Measurements from ENCODE around the gene PLXNA2. TPM values are rescaled to one million over a fixed set of nuclear protein-coding genes. Genes with fewer than 3 reads are reported as not detected.

Gene PLXNA2
- total RNA-seq, 2 donors from 2014 or later: 7.3 to 8.9 TPM

DNA sequence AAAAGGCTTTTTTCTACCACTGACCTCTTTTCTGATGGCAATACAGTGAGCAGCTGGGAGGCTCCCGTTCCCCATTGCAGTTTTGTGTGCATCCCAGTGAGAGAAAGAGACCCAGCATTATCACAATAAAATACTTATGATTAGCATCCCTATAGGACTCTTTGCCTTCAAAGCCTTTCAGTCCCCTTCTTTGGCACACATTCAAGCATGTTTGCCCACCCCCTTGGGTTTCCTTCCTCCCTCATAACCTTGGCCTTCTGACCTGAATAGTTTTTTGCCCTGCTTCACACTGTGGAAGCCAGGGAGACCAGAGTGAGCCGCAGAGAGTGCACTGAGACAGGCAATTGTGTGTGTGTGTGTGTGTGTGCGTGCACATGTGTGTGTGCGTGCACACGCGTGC is 13.2 kb upstream of the PLXNA2 start:
- Histone ChIP-seq H3K36me3 (no peaks in the 10 kb centered on the region), H3K9me3 (no peaks in the 10 kb centered on the region), H3K4me3 (no peak overlapping the region), H3K4me1 (replicated peaks) (no peaks in the 10 kb centered on the region), H3K27me3 (replicated peaks; ENCODE audit: insufficient read depth) (no peaks in the 10 kb centered on the region), H3K27ac (no peak overlapping the region)
- intact Hi-C loops (cut with DNase I): no loop called here
- 76% methylated on average over 6 of the region's 6 CpGs for WGBS
- no peak for DNase-seq (ENCODE audit: low spot score)
- TF ChIP-seq POLR2AphosphoS5 (IDR thresholded peaks at IDR 0.05) (no peak), POLR2A (IDR thresholded peaks at IDR 0.05) (no peak)
- TF ChIP-seq, protein P1, sequence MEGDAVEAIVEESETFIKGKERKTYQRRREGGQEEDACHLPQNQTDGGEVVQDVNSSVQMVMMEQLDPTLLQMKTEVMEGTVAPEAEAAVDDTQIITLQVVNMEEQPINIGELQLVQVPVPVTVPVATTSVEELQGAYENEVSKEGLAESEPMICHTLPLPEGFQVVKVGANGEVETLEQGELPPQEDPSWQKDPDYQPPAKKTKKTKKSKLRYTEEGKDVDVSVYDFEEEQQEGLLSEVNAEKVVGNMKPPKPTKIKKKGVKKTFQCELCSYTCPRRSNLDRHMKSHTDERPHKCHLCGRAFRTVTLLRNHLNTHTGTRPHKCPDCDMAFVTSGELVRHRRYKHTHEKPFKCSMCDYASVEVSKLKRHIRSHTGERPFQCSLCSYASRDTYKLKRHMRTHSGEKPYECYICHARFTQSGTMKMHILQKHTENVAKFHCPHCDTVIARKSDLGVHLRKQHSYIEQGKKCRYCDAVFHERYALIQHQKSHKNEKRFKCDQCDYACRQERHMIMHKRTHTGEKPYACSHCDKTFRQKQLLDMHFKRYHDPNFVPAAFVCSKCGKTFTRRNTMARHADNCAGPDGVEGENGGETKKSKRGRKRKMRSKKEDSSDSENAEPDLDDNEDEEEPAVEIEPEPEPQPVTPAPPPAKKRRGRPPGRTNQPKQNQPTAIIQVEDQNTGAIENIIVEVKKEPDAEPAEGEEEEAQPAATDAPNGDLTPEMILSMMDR (IDR thresholded peaks at IDR 0.05): no peak

DNA sequence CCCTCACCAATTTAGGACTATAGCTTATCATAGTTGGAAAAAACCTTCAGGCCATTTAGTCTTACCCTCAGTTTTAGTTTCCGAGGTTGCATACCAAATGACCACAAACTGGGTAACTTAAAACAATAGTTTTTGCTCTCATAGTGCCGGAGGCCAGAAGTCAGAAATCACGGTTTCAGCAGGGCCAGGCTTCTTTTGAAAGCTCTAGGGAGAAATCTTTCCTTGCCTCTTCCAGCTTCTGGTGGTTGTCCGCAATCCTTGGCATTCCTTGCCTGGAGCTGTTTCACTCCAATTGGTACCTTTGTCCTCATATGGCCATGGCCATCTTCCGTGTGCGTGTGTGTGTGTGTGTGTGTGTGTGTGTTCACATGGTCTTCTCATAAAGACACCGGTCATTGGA is 12.4 kb upstream of the PLXNA2 start:
- intact Hi-C loops (cut with DNase I): no loop called here
- H3K9me3 ChIP-seq: no peaks in the 10 kb centered on the region
- H3K36me3 ChIP-seq: no peaks in the 10 kb centered on the region
- H3K4me3 ChIP-seq: no peak overlapping the region
- no peak for TF ChIP-seq POLR2A (IDR thresholded peaks at IDR 0.05)
- TF ChIP-seq, protein P1 (IDR thresholded peaks at IDR 0.05): no peak
- no peak for TF ChIP-seq POLR2AphosphoS5 (IDR thresholded peaks at IDR 0.05)
- WGBS: 80% methylated on average over 7 of the region's 7 CpGs
- H3K4me1 ChIP-seq (replicated peaks): no peaks in the 10 kb centered on the region
- H3K27me3 ChIP-seq (replicated peaks; ENCODE audit: insufficient read depth): no peaks in the 10 kb centered on the region
- DNase-seq (ENCODE audit: low spot score): no peak
- no peak overlapping the region for H3K27ac ChIP-seq

DNA sequence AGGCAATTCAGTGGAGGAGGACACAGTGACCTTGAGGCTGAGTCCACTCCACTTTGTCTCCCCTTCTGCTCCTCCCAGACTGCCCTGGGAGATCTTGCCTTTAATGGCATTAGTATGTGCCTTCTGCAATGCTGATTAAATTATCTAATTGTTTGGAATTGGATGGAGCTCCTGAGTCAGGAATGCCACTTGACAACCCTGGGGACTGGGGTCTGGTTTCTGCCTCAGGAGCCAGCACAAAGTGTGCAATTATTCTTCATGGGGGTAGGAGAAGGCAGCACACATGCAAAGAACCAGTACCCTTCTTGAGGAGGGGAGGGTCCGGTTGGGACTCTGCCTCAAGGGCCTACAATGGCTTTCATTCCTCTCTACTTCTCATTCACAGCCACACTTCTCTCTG is 11.9 kb upstream of the PLXNA2 start:
- Histone ChIP-seq H3K9me3 (no peaks in the 10 kb centered on the region), H3K27ac (no peak overlapping the region), H3K4me1 (replicated peaks) (no peaks in the 10 kb centered on the region), H3K36me3 (no peaks in the 10 kb centered on the region), H3K27me3 (replicated peaks; ENCODE audit: insufficient read depth) (no peaks in the 10 kb centered on the region), H3K4me3 (no peak overlapping the region)
- DNase-seq (ENCODE audit: low spot score): no peak
- intact Hi-C loops (cut with DNase I): no loop called here
- TF ChIP-seq, protein P1 (IDR thresholded peaks at IDR 0.05): no peak
- TF ChIP-seq POLR2A (IDR thresholded peaks at IDR 0.05): no peak
- TF ChIP-seq POLR2AphosphoS5 (IDR thresholded peaks at IDR 0.05): no peak
- 89% methylated on average over 1 of the region's 1 CpG for WGBS

DNA sequence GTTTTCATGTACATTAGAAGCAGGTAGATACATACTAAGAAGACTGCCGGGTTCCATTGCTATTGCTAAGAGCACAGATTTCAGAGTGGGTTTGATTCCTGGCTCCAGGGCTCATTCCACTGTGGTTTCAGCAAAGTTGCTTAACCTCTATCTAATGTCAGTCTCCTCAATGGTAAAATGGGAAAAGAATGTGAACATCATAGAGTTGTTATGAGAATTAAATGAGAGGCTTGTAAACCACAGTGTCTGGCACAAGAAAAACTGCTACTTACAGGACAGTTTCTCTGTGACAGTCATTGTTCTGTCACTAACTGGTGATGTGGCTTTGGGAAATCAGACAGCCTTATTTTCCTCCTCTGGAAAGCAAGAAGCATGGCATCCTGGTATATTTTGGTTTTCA is 10.7 kb upstream of the PLXNA2 start:
- Histone ChIP-seq H3K36me3 (no peaks in the 10 kb centered on the region), H3K4me1 (replicated peaks) (no peaks in the 10 kb centered on the region), H3K4me3 (no peak overlapping the region), H3K27ac (no peak overlapping the region), H3K27me3 (replicated peaks; ENCODE audit: insufficient read depth) (no peaks in the 10 kb centered on the region), H3K9me3 (no peaks in the 10 kb centered on the region)
- no peak for TF ChIP-seq POLR2A (IDR thresholded peaks at IDR 0.05)
- intact Hi-C loops (cut with DNase I): no loop called here
- 90% methylated on average over 1 of the region's 1 CpG for WGBS
- no peak for DNase-seq (ENCODE audit: low spot score)

DNA sequence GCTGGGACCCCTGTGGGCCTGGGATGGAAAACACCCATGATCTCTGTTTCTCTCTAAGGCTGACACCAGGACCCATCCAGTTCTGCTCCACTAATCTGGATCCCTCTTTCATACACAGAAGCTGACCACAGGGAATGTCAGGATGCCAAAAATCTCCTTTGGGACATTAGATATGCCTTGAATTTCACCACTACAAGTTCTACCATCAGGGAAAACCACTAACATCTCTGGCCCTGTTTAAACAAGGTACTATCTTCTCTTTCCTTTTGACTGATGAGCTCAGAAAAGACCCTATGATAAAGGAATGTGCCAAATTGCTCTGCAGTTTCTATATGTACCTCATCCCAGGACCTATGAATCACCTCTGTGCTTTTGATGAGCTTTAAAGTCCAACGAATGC is 10.2 kb upstream of the PLXNA2 start:
- intact Hi-C loops (cut with DNase I): no loop called here
- H3K27ac ChIP-seq: no peak overlapping the region
- H3K4me1 ChIP-seq (replicated peaks): no peaks in the 10 kb centered on the region
- H3K27me3 ChIP-seq (replicated peaks; ENCODE audit: insufficient read depth): no peaks in the 10 kb centered on the region
- DNase-seq (ENCODE audit: low spot score): no peak
- TF ChIP-seq POLR2AphosphoS5 (IDR thresholded peaks at IDR 0.05) (no peak), POLR2A (IDR thresholded peaks at IDR 0.05) (no peak)
- TF ChIP-seq, protein P1 (IDR thresholded peaks at IDR 0.05): no peak
- no peaks in the 10 kb centered on the region for H3K9me3 ChIP-seq
- WGBS: 91% methylated on average over 1 of the region's 1 CpG
- H3K4me3 ChIP-seq: no peak overlapping the region
- no peaks in the 10 kb centered on the region for H3K36me3 ChIP-seq
